GM12891 (cell line): ENCODE measurements around the gene GFPT1.
A peak's percentile ranks its signal among the peaks of the same experiment; 100 is the strongest.

Experiments used
- DNase-seq: peaks from one replicate; pipeline ENCODE4 v3.0.0; 2011; ENCODE audit warnings: low spot score; ENCODE audit not compliant: insufficient read length
- FAIRE-seq: peaks from 2 replicates; lab custom pipeline; 2011; peaks lifted over from hg19 to GRCh38; lab: Jason Lieb, UNC
- PAX5 ChIP-seq: IDR thresholded peaks from 2 replicates; pipeline ENCODE4 v1.6.1; 2011; ENCODE audit warnings: low read length, moderate library complexity, mild to moderate bottlenecking; ENCODE audit not compliant: insufficient read depth, severe bottlenecking
- POLR2A ChIP-seq: IDR thresholded peaks from 2 replicates; pipeline ENCODE4 v1.6.1; 2011; ENCODE audit warnings: low read depth, low read length, control low read depth
- POLR2AphosphoS5 ChIP-seq: IDR thresholded peaks from 2 replicates; pipeline ENCODE4 v1.6.1; 2011; ENCODE audit warnings: low read depth, low read length, control low read depth
- POU2F2 ChIP-seq: IDR thresholded peaks from 2 replicates; pipeline ENCODE4 v1.6.1; 2011; ENCODE audit warnings: low read depth, mild to moderate bottlenecking, control low read depth, low read length, moderate library complexity
- SPI1 ChIP-seq: IDR thresholded peaks from 2 replicates; pipeline ENCODE4 v1.6.1; 2011; ENCODE audit warnings: low read depth, low read length, control low read depth
- TAF1 ChIP-seq: IDR thresholded peaks from 2 replicates; pipeline ENCODE4 v1.6.1; 2011; ENCODE audit warnings: low read depth, low read length, control low read depth

The GFPT1 gene

DNA sequence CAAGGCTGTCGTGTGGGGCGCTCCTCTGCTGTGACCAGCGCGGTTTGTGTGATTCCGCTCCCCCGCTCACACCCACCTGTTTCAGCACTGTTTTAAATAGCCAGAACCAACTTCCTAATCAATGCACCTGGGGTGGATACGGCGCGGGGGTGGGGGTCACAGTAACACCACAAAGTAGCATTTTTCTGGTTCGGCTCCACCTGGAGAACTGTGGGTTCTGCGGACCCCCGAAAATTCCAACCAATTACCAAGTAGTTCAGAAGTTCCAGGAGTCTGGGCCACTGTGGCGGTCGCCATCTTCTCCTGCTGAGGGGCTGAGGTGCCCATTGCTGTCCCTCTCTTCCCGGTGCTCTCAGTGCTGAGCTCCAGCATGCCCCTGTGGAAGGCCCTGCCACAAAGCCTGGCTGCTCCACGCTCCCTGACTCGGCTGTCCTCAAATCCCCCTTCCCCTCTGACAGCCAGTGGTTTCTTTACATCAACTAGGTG lies 79.4 kb downstream of the GFPT1 start:
- no peak for TF ChIP-seq PAX5
- peak; percentile 21; the same call in 1 of the 2 replicates for TF ChIP-seq POU2F2
- DNase-seq (no peak), FAIRE-seq (peak; percentile 93)

DNA sequence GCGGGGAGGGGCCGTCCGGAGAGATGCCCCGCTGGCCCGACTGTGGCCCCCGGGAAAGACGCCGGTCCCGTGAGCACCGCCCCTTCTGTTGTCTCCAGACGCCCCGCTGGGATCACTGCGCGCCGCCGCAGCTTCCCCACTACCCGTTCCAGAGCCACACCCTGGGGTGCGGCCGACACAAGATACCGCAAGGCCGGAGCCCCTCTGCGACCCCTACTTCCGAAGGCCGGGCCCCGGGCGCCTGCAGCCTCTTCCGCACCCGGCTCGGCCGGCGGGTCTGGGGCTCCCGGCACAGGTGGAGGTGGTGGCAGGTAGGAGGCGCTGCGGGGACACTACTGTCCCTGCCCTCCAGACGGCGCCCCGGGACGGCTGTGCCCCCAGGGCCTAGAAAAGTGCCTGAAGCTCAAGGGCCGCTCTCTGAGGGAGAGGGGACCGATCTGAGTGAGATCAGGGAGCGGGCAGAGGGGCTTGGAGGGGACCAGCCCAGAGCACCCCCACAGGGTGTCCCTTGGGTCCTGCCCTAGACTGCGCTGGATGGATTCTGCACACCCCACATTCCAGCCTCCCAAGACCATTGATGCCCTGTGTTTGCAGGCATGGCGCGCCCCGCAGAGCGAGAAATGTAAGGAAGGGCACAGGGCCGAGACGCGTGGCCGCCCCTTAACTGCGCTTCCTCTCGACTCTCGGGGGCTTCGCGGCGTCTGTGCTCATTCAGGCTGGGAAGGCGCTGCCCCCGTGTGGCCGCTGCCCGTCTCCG lies 80.0 kb downstream of the GFPT1 start:
- TF ChIP-seq SPI1 = 0 out of 2 replicates have a peak, but pooled peaks have one; percentile 7
- TF ChIP-seq TAF1 = no peak
- no peak for TF ChIP-seq POLR2A
- TF ChIP-seq POLR2AphosphoS5 = no peak
- no peak for TF ChIP-seq POU2F2
- peak; percentile 47 for TF ChIP-seq PAX5
- no peak for FAIRE-seq
- DNase-seq = peak; percentile 92

DNA sequence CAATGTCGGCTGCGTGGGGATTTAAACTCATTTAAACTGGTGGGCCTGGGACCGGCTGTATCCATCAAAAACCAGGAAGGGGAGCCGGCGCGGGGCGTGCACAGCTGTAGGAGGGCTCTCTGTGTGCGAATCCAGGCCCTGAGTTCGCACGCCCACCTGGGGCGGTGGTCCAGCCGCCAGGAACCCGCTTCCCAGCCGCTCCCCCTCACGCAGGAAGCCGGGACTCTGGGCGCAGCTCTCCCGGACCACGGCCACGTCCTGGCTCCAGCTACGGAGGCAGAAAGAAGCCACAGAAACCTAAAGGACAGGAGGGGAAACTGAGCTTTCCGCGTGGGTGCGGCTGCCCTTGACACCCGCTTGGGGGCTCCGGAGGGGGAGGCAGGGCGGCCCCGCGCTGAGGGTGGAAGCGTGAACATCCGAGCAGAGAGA lies 80.6 kb downstream of the GFPT1 start:
- TF ChIP-seq POLR2AphosphoS5 = no peak
- no peak for TF ChIP-seq SPI1
- TF ChIP-seq PAX5 = no peak
- no peak for TF ChIP-seq TAF1
- TF ChIP-seq POU2F2 = no peak
- TF ChIP-seq POLR2A = no peak
- DNase-seq (peak; percentile 25), FAIRE-seq (no peak)

DNA sequence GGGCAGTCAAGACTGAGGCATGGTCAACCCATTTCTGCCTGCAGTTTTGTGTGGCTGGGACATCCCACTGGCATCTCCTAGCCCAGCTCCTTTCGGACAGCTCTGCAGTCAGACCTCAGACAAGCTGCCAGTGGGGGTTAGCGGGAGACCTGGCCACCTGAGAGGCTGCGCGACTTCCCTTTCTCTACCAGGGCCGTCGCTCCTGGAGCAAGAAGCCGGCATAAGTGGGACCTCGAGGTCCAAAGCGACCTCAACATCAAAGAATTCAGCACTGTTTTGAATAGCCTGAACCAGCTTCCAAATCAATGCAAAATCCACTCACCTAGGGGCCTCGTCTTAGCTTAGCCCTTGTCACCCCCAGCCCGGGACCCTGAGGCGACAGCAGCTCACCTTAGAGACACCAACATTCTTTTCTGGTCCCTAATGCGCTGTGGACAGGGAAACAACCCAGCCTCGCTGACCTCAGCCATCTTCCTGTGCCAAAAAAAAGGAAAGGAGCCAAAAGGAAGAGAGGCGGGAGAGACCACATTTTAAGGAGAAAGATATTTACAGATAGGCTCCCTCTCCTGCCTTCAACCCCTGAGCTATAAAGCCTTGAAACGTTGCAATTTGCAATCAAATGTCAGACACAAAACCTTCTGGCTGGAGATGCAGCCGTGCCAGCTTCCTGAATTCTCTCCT lies 81.2 kb downstream of the GFPT1 start:
- TF ChIP-seq POLR2AphosphoS5 (no peak), POLR2A (no peak), TAF1 (no peak), PAX5 (no peak), SPI1 (no peak), POU2F2 (no peak)
- DNase-seq (no peak), FAIRE-seq (no peak)

DNA sequence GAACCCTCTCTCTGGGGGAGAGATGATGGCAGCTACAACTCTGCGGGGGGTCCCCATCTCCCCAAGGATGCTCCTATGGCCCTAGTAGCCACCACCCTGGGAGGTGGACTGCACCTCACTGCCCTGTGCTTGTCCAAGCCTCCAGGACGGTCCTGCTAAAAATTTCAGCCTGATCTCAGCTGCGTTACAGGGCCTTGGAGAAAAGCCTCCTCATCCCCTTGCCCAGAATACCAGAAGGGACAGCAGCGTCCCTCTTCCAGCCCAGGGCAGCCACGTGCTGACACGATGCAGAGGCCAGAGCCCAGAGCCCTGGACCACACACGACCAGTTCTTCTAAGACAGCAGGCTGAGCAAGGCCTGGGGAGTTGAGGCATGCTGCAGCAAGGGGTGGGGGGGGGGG lies 81.9 kb downstream of the GFPT1 start:
- DNase-seq (no peak), FAIRE-seq (no peak)
- TF ChIP-seq SPI1 = no peak

DNA sequence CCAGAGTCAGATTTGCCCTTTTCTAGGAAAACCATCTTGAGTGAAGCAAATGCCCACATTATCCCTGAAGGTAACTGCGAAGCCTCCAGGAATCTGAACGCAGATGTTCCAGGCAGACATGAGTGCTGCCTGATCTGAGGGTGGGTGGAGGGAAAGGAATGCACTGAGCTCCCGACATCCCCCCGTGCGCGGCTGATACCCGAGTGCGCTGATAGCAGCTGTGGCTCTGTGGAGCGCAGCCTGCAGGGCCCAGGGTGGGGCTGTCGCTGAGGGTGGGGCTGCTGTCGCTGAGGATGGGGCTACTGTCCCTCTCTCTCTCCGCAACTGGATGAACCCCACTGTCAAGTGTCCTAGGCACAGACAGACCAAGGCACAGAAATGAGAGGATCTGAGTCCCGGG lies 82.4 kb downstream of the GFPT1 start:
- DNase-seq (no peak), FAIRE-seq (no peak)
- TF ChIP-seq POU2F2 = no peak
- TF ChIP-seq TAF1 = no peak
- TF ChIP-seq PAX5 = no peak
- TF ChIP-seq SPI1 = no peak
- TF ChIP-seq POLR2AphosphoS5 = no peak
- TF ChIP-seq POLR2A = no peak

DNA sequence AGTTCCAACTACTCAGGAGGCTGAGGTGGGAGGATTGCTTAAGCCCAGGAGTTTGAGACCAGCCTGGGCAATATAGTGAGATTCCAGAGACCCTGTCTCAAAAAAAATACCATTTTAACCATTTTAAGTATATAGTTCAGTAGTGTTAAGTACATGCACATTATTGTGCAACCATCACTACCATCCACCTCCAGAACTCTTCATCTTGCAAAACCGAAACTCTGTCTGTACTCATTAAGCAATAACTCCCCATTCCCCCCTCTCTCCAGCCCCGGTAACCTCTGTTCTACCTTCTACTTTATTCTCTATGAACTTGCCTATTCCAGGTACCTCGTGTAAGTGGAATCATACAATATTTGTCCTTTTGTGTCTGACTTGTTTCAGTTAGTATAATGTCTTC lies 86.4 kb downstream of the GFPT1 start:
- no peak for FAIRE-seq
- TF ChIP-seq POU2F2 = no peak
- no peak for TF ChIP-seq SPI1
- TF ChIP-seq TAF1 = no peak
- TF ChIP-seq PAX5 = no peak
- no peak for TF ChIP-seq POLR2A
- no peak for TF ChIP-seq POLR2AphosphoS5
- no peak for DNase-seq

DNA sequence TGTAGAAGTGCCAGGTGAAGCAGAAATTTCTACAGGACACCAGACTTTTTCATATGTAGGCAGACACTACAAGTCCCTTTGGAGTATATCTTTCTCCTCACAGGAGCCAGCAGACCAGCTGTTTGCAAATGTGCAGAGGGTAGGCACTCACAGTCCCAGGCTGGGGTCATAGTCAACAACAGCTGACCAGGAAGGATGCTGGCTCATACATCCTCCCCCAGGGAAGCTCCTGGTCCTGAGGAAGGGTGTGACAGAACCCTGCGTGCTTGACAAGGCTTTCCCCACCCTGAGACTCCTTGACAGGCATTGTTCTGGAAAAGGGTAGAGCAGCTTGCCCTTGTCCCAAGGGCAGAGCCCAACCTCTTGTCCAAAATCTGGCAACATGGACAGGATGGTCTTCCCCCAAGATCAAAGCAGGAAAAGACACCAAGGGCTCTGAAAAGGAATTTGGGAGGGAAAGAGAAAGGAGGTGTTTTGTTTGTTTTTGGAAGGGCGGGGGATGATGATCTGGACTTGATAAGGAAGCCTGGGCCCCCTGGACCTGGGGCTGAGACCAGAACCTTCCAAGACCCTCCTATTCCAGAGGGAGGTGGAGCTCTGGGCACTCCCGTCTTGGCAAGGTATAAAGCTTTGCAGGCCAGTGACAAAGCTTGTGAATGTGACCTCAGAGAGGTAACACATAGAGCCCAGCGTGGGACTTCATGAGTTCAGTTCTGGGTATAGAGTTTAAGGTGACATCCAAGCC lies 87.1 kb downstream of the GFPT1 start:
- FAIRE-seq (no peak), DNase-seq (no peak)
- no peak for TF ChIP-seq POLR2A
- no peak for TF ChIP-seq PAX5
- no peak for TF ChIP-seq POLR2AphosphoS5
- TF ChIP-seq SPI1 = no peak
- no peak for TF ChIP-seq POU2F2
- TF ChIP-seq TAF1 = no peak

DNA sequence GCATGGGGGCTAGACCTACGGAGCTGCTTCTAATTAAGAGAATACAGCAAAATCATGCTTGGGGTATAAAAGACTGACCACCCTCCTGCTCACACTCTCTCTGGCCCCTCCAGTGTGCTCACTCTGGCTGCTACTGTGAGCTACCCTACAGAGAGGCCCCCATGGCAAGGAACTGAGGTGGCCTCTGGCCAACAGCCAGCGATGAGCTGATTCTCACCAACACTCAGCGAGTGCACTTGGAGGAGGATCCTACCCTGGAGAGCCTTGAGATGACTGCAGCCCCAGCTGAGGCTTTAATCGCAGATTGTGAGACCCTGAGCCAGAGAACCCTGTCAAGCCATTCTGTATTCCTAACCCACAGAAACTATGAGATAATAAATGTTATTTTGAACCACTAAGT lies 88.2 kb downstream of the GFPT1 start:
- DNase-seq (no peak), FAIRE-seq (no peak)
- TF ChIP-seq PAX5 (no peak), POLR2AphosphoS5 (no peak), POLR2A (no peak), SPI1 (no peak), POU2F2 (no peak), TAF1 (no peak)

DNA sequence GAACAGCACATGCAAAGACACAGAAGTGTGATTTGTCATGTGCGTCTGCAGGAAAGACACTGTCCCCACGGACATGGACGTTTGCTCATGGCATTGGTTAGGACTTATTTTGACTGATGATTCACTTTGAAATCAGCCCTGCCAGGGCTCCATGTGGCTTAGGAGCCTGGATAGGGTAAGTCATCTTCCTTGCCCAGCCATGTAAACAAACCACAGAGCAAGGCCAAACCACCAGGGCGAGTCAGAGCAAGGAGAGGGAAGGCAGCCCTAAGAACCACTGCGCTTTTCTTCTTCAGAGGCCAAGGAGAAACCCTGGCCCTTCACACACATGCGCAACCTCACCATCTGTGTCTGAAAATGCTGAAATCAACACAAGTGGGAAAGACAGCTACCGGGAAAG lies 88.8 kb downstream of the GFPT1 start:
- no peak for TF ChIP-seq PAX5
- TF ChIP-seq POU2F2 = no peak
- TF ChIP-seq TAF1 = no peak
- TF ChIP-seq POLR2A = no peak
- TF ChIP-seq POLR2AphosphoS5 = no peak
- TF ChIP-seq SPI1 = no peak
- no peak for FAIRE-seq
- no peak for DNase-seq
